D721Med (cell line): ENCODE data around the gene HOXD10.

Source experiments
- DNase-seq: peaks from one replicate; pipeline ENCODE4 v3.0.0; 2011; ENCODE audit warnings: low spot score; ENCODE audit not compliant: insufficient read length
- FAIRE-seq: peaks from 2 replicates; lab custom pipeline; 2011; peaks lifted over from hg19 to GRCh38; lab: Jason Lieb, UNC
- CTCF ChIP-seq: IDR thresholded peaks from 2 replicates; pipeline ENCODE4 v1.5.1; 2012; ENCODE audit warnings: mild to moderate bottlenecking, control low read depth; ENCODE audit not compliant: insufficient read depth; ENCODE audit errors: missing control alignments

Gene HOXD10

GRCh38 chr2:176115883-176116813 is at the start of gene HOXD10:
TSS of gene HOXD10 (plus strand) at chr2:176116778. CDS start at chr2:176116834, 56 bp downstream.
- DNase-seq (no peak), FAIRE-seq (no peak)

DNA sequence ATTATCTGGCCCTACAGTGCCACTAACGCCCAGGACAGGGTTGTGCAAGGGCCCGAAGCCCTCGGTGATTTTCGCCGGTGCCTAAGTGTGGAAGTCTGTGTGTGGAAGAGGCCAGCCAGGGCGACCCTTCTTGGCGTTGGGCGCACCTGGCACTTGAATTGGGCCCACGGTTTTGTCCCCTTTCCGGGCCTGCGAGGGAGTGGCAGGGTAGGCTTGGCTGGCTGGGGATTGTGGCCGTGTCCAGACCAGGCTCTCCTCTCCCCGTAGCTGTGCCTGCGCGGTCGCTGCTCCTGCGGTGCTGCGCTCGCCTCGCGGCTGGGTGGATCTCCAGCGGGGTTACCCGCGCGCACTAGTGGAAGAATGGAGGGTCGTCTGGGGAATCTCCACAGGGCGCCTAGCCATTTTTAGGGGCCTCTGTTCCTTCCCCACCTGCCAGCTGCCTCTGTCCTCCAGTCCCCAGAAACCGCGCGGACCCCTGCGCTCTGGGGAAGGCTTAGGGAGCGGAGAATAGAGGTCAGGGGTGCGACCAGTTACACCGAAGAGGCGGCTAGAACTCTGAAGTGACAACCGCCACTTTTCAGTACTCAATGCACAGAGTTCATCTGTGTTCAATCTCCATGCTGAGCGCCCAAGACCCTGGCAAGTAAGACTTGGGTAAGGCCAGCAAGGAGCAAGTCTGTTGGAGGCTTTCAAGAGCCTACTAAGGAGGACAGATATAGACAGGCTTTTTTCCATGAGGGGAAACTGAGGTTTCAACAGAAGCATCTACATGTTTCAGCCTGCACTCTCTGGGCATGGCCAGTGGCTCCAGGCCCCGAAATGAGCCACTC is 48.8 kb upstream of the HOXD10 start:
- FAIRE-seq = no peak
- no peak for TF ChIP-seq CTCF
- no peak for DNase-seq

More at GRCh38 chr2:176115883-176116813, at the start of gene HOXD10:
- no peak for TF ChIP-seq CTCF

DNA sequence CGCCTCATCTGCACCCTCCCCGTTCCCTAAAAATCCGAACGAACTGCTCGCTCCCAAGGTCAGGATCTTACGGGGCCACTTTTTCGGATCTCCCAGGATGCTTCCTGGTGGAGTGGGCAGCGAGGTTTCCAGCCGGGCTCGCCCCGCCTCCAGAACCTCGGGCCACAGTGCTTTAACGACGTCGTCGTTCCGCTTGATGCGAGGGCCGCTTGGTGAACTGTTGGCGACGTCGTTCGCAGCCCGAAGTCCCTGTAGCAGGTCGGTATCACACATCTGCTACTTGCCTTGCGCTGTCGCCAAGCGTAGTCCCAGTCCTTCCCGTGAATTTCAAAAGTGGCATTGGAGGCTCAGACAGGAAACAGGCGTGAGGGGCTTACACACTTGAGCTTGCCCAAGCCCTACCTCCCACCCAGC is 48.2 kb upstream of the HOXD10 start:
- FAIRE-seq = no peak
- TF ChIP-seq CTCF = no peak
- DNase-seq = no peak

DNA sequence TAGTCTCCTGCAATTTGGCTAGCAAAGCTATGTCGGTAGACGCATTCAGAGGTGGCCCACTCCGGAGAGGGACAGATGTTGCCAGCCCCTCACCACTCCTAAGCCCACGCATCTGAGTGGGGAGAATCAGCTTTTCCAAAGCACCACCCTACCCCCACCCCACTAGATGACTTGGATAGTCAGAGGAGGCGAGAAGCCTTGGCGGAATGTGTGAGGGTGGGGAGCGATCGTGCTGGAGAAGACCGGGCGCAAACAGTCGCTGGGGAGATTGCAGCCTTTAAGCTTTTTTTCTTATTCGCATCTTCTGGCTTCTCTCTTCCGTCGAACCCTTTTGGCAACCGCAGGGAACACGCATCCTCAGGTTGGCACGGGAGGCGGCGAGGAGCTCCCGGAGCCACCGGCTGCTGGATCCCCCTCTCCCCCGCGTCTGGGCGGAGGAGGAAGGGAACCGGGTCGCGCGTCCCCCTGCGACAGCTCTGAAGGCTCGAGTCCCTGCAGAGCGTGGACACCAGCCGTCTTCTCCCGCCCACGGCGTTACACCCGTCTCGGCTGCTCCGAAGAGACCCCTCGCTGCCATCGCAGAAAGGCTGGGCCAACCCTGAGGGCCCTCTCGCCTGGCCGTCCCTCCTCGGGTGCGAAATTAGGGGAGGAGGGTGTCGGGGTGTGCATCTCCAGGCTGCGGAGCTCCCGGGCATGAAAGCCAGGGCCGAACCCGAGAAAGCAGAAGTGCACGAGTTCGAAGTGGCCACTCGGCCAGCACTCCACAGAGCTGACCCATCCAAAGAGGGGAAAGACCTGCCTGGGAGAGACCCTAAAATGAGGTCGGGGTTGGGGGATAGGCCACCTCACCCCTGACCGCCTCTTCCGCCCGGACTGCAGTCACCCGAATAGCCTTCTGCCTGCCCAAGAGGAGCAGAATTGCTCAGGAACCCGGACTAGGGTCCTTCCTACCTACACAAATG is 45.0 kb upstream of the HOXD10 start:
- no peak for TF ChIP-seq CTCF
- no peak for DNase-seq
- FAIRE-seq = no peak

DNA sequence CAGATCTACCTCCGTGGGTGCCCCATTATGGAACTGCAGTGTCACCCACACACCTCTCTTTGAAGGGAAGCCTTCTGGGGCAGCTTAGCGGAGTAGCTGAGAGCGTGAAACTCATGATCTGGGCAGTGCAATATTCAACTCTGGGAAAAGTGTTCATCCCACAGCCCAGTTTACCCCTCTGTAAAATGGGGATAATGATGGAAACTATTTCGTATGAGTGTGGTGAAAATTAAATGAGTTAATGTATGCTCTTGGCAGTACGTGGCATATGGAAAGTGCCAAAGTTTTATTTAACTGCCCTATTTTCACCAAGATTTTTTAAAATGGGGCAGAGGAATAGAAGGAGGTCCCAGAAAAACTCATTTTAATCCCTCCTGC is 44.3 kb upstream of the HOXD10 start:
- TF ChIP-seq CTCF = no peak
- FAIRE-seq = no peak
- no peak for DNase-seq
